Right lung (tissue), 5 donors: Measurements from ENCODE around the gene STAG1. TPM values are rescaled to one million over a fixed set of nuclear protein-coding genes. Genes with fewer than 3 reads are reported as not detected.
"Not testable (repeated sequence)": the region's sequence is repeated elsewhere in the genome, so short reads cannot be mapped to it uniquely, and the experiment has no call there.

ENCODE experiments used
- DNase-seq, 2 donors: peaks; one replicate each; pipeline ENCODE4 v3.0.0-alpha.2; 2013
- polyA plus RNA-seq, 5 donors: library from polyadenylated mRNA; unstranded; fragments of 120-200 nt; gene quantifications; one replicate each; pipeline versions ENCODE4 v1.2.1 to v1.2.3, GENCODE V29; 2013; ENCODE audit warnings: inconsistent platforms in 1 of 5, low replicate concordance in 1 of 5; ENCODE audit not compliant: insufficient read length in 5 of 5, insufficient read depth in 1 of 5

STAG1 gene
- polyA plus RNA-seq, 5 donors, result 32.3 to 51.0 (median 47.9) TPM

GRCh38 chr3:136513367-136513766, 238.8 kb downstream of the STAG1 start:
- no peak for DNase-seq

- DNase-seq, result no peak
Measured at GRCh38 chr3:136512381-136512780, 239.8 kb downstream of the STAG1 start.

GRCh38 chr3:136505676-136506075, 246.5 kb downstream of the STAG1 start:
- DNase-seq, result no peak

GRCh38 chr3:136503056-136503455, 249.1 kb downstream of the STAG1 start:
- DNase-seq, result no peak

GRCh38 chr3:136498919-136499447, 253.2 kb downstream of the STAG1 start:
- no peak for DNase-seq

- DNase-seq, result no peak
Measured at GRCh38 chr3:136495213-136495612, 257.0 kb downstream of the STAG1 start.

GRCh38 chr3:136490646-136491405, 261.4 kb downstream of the STAG1 start:
- DNase-seq, result no peak

GRCh38 chr3:136485777-136486176, 266.4 kb downstream of the STAG1 start:
- no peak for DNase-seq

GRCh38 chr3:136476280-136476679, 275.9 kb downstream of the STAG1 start:
- DNase-seq, result no peak

- DNase-seq, result not testable (repeated sequence)
Measured at GRCh38 chr3:136474876-136475275, 277.3 kb downstream of the STAG1 start.

GRCh38 chr3:136473716-136474326, 278.4 kb downstream of the STAG1 start:
- DNase-seq, result no peak

- DNase-seq, result no peak
Measured at GRCh38 chr3:136465296-136465695, 286.9 kb downstream of the STAG1 start.

- no peak for DNase-seq
Measured at GRCh38 chr3:136464502-136464901, 287.7 kb downstream of the STAG1 start.

- DNase-seq, result no peak
Measured at GRCh38 chr3:136463170-136463569, 289.0 kb downstream of the STAG1 start.

- DNase-seq, result no peak
Measured at GRCh38 chr3:136457793-136458192, 294.4 kb downstream of the STAG1 start.

GRCh38 chr3:136456196-136456595, 296.0 kb downstream of the STAG1 start:
- no peak for DNase-seq

- DNase-seq, result no peak
Measured at GRCh38 chr3:136444581-136444980, 307.6 kb downstream of the STAG1 start.

GRCh38 chr3:136437043-136437442, 315.1 kb downstream of the STAG1 start:
- no peak for DNase-seq

GRCh38 chr3:136434429-136434828, 317.7 kb downstream of the STAG1 start:
- DNase-seq, result no peak

- DNase-seq, result no peak
Measured at GRCh38 chr3:136432685-136433084, 319.5 kb downstream of the STAG1 start.

- DNase-seq, result no peak
Measured at GRCh38 chr3:136428167-136428566, 324.0 kb downstream of the STAG1 start.

- no peak for DNase-seq
Measured at GRCh38 chr3:136427236-136427635, 324.9 kb downstream of the STAG1 start.

GRCh38 chr3:136414476-136414875, 337.7 kb downstream of the STAG1 start:
- no peak for DNase-seq
